GM21723 (cell line): ENCODE results near the gene TECTB.

ENCODE experiments used
- ATAC-seq: cut with Tn5 transposase; IDR thresholded peaks from one replicate; pipeline ENCODE4 v1.9.1; 2021; ENCODE audit warnings: mild to moderate bottlenecking, moderate library complexity; ENCODE audit not compliant: unreplicated experiment

TECTB gene

DNA sequence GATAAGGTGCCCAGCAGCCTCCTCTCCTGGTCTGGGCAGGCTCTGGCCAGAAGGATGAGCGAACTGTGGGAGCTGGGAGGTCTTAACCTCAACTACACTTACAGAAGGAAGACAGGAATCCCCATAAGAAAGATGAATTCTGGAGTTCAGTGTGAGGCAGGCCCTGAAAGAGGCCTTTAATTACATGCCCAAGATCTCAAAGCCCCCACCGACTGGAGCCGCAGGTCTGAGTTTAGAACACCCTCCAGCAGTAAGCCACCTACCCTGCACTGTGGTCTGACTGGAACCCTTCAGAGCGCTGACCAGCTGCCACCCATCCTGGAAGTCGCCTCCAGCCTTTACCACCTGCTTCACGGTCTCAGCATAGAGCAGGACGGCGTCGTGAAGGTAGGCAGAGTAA lies 62.5 kb downstream of the TECTB start:
- ATAC-seq, result no peak

DNA sequence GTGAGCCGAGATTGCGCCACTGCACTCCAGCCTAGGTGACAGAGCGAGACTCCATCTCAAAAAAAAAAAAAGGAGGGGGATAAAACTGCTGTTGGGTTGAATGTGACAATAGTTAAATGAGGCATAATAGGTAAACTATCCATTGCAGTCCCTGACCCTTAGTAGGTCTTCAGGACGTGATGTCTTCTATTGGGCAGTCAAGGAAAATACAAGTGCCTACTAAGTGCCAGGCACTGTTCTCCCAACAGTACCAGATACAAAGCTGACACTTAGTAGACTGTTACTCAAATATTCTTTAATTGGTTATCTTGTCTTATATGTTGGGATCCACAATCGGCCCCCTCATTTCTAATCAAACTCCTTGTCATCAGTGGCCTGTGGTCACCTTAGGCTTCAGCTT lies 63.6 kb downstream of the TECTB start:
- no peak for ATAC-seq

DNA sequence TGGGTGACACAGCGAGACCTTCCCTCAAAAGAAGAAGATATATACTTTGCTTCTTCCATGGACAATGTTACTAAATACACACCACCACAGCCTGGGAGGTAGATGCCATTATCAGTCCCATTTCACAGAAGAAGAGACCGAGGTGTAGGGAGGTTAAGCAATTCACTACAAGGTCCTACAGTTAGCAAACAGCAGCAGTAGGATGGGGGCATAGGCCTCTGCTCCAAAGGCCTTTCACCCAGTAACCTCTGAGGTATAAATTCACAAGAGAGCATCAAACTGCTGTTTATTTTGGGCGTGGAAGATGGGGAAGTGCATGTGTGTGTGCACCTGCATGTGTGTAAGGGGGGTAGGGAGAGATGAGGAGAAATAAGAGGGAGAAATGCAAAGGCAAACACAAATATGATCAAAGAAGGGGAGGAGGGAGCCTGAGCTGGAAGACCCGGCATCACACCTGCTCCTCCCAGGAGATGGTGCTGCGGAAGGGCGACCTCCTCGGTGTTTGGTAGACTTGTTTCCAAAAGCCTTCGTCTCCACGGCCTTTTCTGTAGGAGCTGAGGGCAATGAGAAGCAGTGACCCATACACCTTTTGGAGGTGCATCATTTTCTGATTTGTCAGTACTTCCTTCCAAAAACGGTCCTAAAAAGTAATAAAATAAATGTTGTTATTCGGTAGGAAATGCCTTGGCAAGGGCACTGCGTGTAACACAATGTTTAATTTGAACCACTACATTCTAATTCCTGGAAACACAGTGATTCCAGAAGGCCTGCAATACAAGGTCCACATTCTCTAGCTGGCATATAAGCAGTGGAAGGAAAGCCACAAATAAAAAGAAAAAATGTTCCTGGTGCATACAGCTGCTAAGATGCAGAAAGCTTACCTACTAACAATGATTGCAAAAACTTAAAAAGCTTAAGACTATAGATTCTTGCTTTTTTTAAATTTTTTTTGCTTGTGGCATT lies 64.8 kb downstream of the TECTB start:
- no peak for ATAC-seq

DNA sequence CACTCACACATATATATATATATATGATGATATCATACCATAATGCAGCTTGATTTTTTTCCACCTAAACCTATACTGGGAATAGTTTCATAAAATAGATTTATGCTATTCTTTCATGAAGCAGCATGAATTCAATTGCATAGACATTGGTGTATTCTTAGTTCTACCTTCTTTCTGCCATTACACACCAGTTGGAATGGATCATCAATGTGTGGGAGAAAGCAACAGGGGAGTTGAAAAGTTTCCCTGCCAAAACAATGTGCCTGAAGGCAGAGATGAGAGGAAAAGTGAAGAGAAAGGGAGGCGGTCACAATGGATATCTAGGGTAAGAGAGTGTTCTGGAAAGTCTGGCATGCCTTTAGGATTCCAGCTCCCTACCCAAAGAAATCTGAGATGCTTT lies 65.6 kb downstream of the TECTB start:
- no peak for ATAC-seq

DNA sequence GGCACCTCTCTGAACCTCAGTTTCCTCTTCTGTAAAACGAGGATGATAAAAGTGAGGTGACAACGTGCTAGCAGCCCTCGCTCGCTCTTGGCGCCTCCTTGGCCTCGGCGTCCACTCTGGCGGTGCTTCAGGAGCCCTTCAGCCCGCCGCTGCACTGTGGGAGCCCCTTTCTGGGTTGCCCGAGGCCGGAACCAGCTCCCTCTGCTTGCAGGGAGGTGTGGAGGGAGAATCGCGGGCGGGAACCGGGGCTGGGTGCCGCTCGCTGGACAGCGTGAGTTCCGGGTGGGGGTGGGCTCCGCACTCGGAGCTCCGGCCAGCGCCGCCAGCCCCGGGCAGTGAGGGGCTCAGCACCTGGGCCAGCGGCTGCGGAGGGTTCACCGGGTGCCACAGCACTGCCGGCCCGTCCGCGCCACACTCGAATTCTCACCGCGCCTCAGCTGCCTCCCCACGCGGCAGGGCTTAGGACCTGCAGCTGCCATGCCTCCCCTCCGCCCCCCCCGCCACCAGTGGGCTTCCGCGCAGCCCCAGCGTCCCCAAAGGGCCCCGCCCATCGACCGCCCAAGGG lies 66.4 kb downstream of the TECTB start:
- no peak for ATAC-seq

DNA sequence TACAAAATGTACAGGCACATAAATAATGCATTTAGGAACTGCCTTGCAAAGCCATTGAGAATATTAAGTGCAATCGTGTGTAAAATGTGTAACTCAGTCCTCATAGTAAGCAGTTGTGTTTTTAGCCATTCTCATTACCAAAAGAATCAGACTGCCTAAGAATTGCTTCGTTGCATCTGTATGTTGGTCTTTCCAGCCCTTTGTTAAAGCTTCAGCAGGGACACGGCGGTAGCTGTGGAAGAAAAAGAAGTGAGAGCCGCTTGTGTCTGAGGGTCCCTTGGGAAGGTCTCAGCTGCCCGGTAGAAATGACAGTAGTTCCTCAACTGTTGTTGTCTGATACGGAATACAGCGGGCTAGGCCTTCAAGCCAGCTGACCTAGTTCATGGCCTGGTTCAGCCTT lies 67.9 kb downstream of the TECTB start:
- ATAC-seq, result no peak

DNA sequence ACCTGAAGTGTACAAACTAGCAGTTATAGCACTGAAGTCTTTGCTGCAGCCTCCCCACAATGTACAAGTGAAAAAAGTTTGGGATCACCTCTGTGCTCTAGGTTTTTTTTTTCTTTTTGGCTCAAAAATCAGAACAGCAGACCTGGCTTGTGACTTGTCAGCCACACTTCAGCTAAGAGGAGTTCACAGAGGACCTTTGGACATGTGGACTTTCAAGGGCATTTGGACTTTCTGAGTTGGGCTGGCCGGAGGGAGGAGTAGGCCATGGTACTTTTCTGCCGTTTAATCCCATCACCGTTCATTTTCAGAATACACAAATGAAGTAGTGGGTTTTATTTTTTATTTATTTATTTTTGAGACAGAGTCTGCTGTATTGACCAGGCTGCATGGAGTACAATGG lies 68.8 kb downstream of the TECTB start:
- ATAC-seq, result no peak

DNA sequence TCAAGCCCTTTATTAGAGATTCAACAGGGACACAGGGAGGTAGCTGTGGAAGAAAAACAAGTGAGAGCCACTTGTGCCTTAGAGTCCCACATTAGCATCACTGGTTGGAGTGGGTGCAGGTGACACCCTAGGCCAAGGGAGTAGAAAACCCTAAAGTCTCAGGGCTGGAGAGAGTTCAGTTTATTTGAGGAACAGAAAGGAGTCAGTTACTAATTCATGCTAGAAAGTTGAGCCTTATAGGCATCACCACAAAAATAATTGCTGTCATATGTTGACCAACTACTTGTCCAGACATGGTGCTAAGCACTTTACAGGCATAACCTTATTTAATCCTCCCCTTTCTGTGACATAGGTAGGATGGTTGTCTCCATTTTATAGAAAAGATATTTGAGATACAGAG lies 69.8 kb downstream of the TECTB start:
- ATAC-seq, result no peak
